Breast epithelium (tissue), 3 donors: ENCODE data around the gene CRTC3.

Experiments used
- CTCF ChIP-seq, 3 donors: fragments of 450-650 bp; IDR thresholded peaks; one replicate each; pipeline ENCODE4 v1.5.1; 2016 to 2017; ENCODE audit warnings: antibody characterized with exemption in 3 of 3, mild to moderate bottlenecking in 3 of 3, moderate library complexity in 3 of 3
- POLR2A ChIP-seq: fragments of 450-650 bp; IDR thresholded peaks from one replicate; pipeline ENCODE4 v1.6.1; 2016; ENCODE audit warnings: antibody characterized with exemption, mild to moderate bottlenecking, moderate library complexity
- POLR2AphosphoS5 ChIP-seq, 3 donors: sonication (generic); formaldehyde crosslinking; IDR thresholded peaks; one replicate each; pipeline ENCODE4 v1.6.1; 2017; ENCODE audit warnings: antibody characterized with exemption in 3 of 3

GRCh38 chr15:90562669-90563068 is 32.9 kb downstream of the CRTC3 start:
- no peak for TF ChIP-seq POLR2AphosphoS5 (IDR thresholded peaks at IDR 0.05)
- no peak for TF ChIP-seq CTCF (IDR thresholded peaks at IDR 0.05)
- TF ChIP-seq POLR2A: no peak
